Omental fat pad (tissue), 4 donors: ENCODE results near the gene HHATL. TPM values are rescaled to one million over a fixed set of nuclear protein-coding genes. Genes with fewer than 3 reads are reported as not detected.

Experiments used
- ATAC-seq: fragments of 150-250 bp; one replicate; pipeline ENCODE4 v1.9.1; 2016; ENCODE audit warnings: mild to moderate bottlenecking, moderate library complexity; ENCODE audit not compliant: low FRiP score
- DNase-seq: peaks from one replicate; pipeline ENCODE4 v3.0.0-alpha.2; 2019; ENCODE audit warnings: low spot score
- CTCF ChIP-seq, 3 donors: fragments of 450-650 bp; IDR thresholded peaks; one replicate each; pipeline ENCODE4 v1.5.1; 2016 to 2017; ENCODE audit warnings: antibody characterized with exemption in 3 of 3, mild to moderate bottlenecking in 3 of 3, moderate library complexity in 2 of 3
- total RNA-seq, 4 donors: library from RNA; depleted of rRNA; stranded (reverse); fragments of >200 nt; gene quantifications; one replicate each; pipeline ENCODE4 v1.1.0, GENCODE V29; 2016

HHATL gene
- total RNA-seq, 4 donors from 2014 or later = not detected

GRCh38 chr3:42697289-42698051, 5.1 kb downstream of the HHATL start:
- DNase-seq (peak; percentile 17), ATAC-seq (no peak)
- no peak for TF ChIP-seq CTCF (IDR thresholded peaks at IDR 0.05)

GRCh38 chr3:42696356-42697288, 6.0 kb downstream of the HHATL start:
- no peak for ATAC-seq
- no peak for TF ChIP-seq CTCF (IDR thresholded peaks at IDR 0.05)
- peak; percentile 6 for DNase-seq

- ATAC-seq (no peak), DNase-seq (no peak)
- no peak for TF ChIP-seq CTCF (IDR thresholded peaks at IDR 0.05)
These were observed 8.2 kb downstream of the HHATL start for GRCh38 chr3:42694366-42694765.

- DNase-seq (no peak), ATAC-seq (no peak)
- no peak for TF ChIP-seq CTCF (IDR thresholded peaks at IDR 0.05)
These were observed 9.1 kb downstream of the HHATL start for GRCh38 chr3:42693530-42693930.

- ATAC-seq = no peak
- no peak for TF ChIP-seq CTCF (IDR thresholded peaks at IDR 0.05)
- DNase-seq = no peak
These were observed 9.7 kb downstream of the HHATL start for GRCh38 chr3:42692667-42693529.

GRCh38 chr3:42691816-42692666, 10.6 kb downstream of the HHATL start:
- DNase-seq (no peak), ATAC-seq (no peak)
- no peak for TF ChIP-seq CTCF (IDR thresholded peaks at IDR 0.05)
